Panc1 (cell line): ENCODE results near the gene CCDC60. TPM values are rescaled to one million over a fixed set of nuclear protein-coding genes. Genes with fewer than 3 reads are reported as not detected.
"Not testable (repeated sequence)": the region's sequence is repeated elsewhere in the genome, so short reads cannot be mapped to it uniquely, and the experiment has no call there.

ENCODE experiments used
- ATAC-seq: fragments of 200-7000 bp; cut with Tn5 transposase; 2 replicates; pipeline ENCODE4 v1.9.1; 2020; ENCODE audit warnings: mild to moderate bottlenecking, moderate library complexity
- BruUV-seq: library from RNA; stranded (reverse); fragments of 400-500 nt; replicated peaks from 2 replicates; lab custom pipeline; 2021; lab: Mats Ljungman, UMichigan
- CTCF ChIA-PET: fragments of 300-600 bp; sonication (Branson Sonifier 250); formaldehyde crosslinking; loops from one replicate; lab custom pipeline; 2022; ENCODE audit warnings: antibody characterized with exemption; lab: Charles Lee
- POLR2A ChIA-PET: fragments of 300-600 bp; sonication (Branson Sonifier 250); formaldehyde crosslinking; loops from one replicate; lab custom pipeline; 2022; ENCODE audit warnings: antibody characterized with exemption; lab: Charles Lee
- DNase-seq: peaks from one replicate; pipeline ENCODE4 v3.0.0-alpha.2; 2010; ENCODE audit warnings: low read depth, low spot score
- H3K27ac ChIP-seq: 2 replicates; pipeline ENCODE4 v1.5.1; 2011; ENCODE audit warnings: mild to moderate bottlenecking, low read length, inconsistent platforms
- H3K27me3 ChIP-seq: fragments of 200-500 bp; sonication (Bioruptor generic); 2 replicates; pipeline ENCODE4 v1.6.0; 2014; ENCODE audit warnings: low read length, inconsistent platforms; ENCODE audit not compliant: control insufficient read depth, insufficient read depth
- H3K36me3 ChIP-seq: fragments of 200-500 bp; sonication (Bioruptor generic); 2 replicates; pipeline ENCODE4 v1.5.1; 2014; ENCODE audit warnings: inconsistent platforms, mild to moderate bottlenecking, low read length, moderate library complexity; ENCODE audit not compliant: control insufficient read depth, insufficient read depth
- H3K4me1 ChIP-seq: 2 replicates; pipeline ENCODE4 v1.5.1; 2011; ENCODE audit warnings: inconsistent platforms, mild to moderate bottlenecking, low read length, moderate library complexity; ENCODE audit not compliant: control insufficient read depth, insufficient read depth
- H3K4me3 ChIP-seq, 2 experiments: 2 replicates each; pipeline ENCODE4 v1.5.1; 2011 to 2012; ENCODE audit warnings: low read depth in 2 of 2, low read length in 2 of 2, mild to moderate bottlenecking in 2 of 2, inconsistent platforms in 1 of 2, moderate library complexity in 1 of 2
- H3K9me3 ChIP-seq: fragments of 200-500 bp; sonication (Bioruptor generic); 2 replicates; pipeline ENCODE4 v1.5.1; 2014; ENCODE audit warnings: low read depth, mild to moderate bottlenecking, inconsistent platforms, low read length, moderate library complexity; ENCODE audit not compliant: control insufficient read depth, insufficient read depth
- CTCF ChIP-seq: fragments of 450-650 bp; IDR thresholded peaks from 2 replicates; pipeline ENCODE4 v1.5.1; 2017; ENCODE audit warnings: mild to moderate bottlenecking
- POLR2AphosphoS5 ChIP-seq: IDR thresholded peaks from 2 replicates; pipeline ENCODE4 v1.6.1; 2012; ENCODE audit warnings: mild to moderate bottlenecking, low read depth, low read length, moderate library complexity
- REST ChIP-seq, 2 experiments: IDR thresholded peaks; 2 replicates each; pipeline ENCODE4 v1.6.1; 2011 to 2012; ENCODE audit warnings: low read depth in 2 of 2, control low read depth in 1 of 2, low read length in 1 of 2, mild to moderate bottlenecking in 1 of 2, moderate library complexity in 1 of 2; ENCODE audit not compliant: insufficient read depth in 1 of 2
- SIN3A ChIP-seq: IDR thresholded peaks from 2 replicates; pipeline ENCODE4 v1.6.1; 2012; ENCODE audit warnings: low read depth, mild to moderate bottlenecking, low read length, moderate library complexity, borderline replicate concordance; ENCODE audit not compliant: insufficient read depth
- TCF7L2 ChIP-seq: IDR thresholded peaks from 2 replicates; pipeline ENCODE4 v1.6.1; 2011; ENCODE audit warnings: mild to moderate bottlenecking, low read depth, low read length, inconsistent platforms
- in situ Hi-C: cut with HindIII; loops from 2 replicates; pipeline ENCODE4 v1.10.0; 2016; ENCODE audit warnings: low sequenced_read_pairs, low pct_unique_long_range_greater_than_20kb
- intact Hi-C: fragments of 100-400 bp; cut with micrococcal nuclease; formaldehyde crosslinking; loops from one replicate; pipeline ENCODE4 v1.10.0; 2022; ENCODE audit not compliant: unreplicated experiment
- total RNA-seq: library from RNA; stranded (reverse); gene quantifications from one replicate; pipeline ENCODE4 v1.2.1, GENCODE V29; 2021; ENCODE audit not compliant: unreplicated experiment

The CCDC60 gene
- total RNA-seq, 1 experiment from 2014 or later, result not detected

- BruUV-seq, result no TSS peak
- intact Hi-C loops, result no loop called here
Measured at GRCh38 chr12:119354172-119354571, 19.6 kb downstream of the CCDC60 start.

GRCh38 chr12:119360366-119360765 is 25.8 kb downstream of the CCDC60 start:
- ATAC-seq, DNase-seq, in situ Hi-C loops, H3K4me3 ChIP-seq, H3K27me3 ChIP-seq, intact Hi-C loops, BruUV-seq, H3K4me1 ChIP-seq, POLR2A ChIA-PET, H3K9me3 ChIP-seq, H3K27ac ChIP-seq, CTCF ChIA-PET, H3K36me3 ChIP-seq: not testable (repeated sequence)

More at GRCh38 chr12:119354172-119354571, 19.6 kb downstream of the CCDC60 start:
- CTCF ChIA-PET, result no interaction called here
- no peaks in the 10 kb centered on the region for H3K4me1 ChIP-seq
- H3K4me3 ChIP-seq, result no peak overlapping the region
- ATAC-seq (no peak), DNase-seq (no peak)
- H3K27ac ChIP-seq, result no peak overlapping the region
- no peaks in the 10 kb centered on the region for H3K36me3 ChIP-seq
- in situ Hi-C loops, result no loop called here
- POLR2A ChIA-PET, result no interaction called here
- H3K27me3 ChIP-seq, result no peaks in the 10 kb centered on the region
- H3K9me3 ChIP-seq, result no peaks in the 10 kb centered on the region
- no peak for TF ChIP-seq SIN3A
- TF ChIP-seq POLR2AphosphoS5, result no peak
- no peak for TF ChIP-seq REST (IDR thresholded peaks at IDR 0.05; ENCODE audit: insufficient read depth in 1 of 2, low read depth in 2 of 2, low read length in 1 of 2)
- TF ChIP-seq CTCF, result no peak
- no peak for TF ChIP-seq TCF7L2

GRCh38 chr12:119363037-119363436 is 28.5 kb downstream of the CCDC60 start:
- no TSS peak for BruUV-seq
- Histone ChIP-seq H3K36me3 (no peaks in the 10 kb centered on the region), H3K27ac (no peak overlapping the region), H3K9me3 (no peaks in the 10 kb centered on the region), H3K27me3 (peaks cover 5% of the 10 kb centered on the region), H3K4me1 (no peaks in the 10 kb centered on the region), H3K4me3 (no peak overlapping the region)
- no peak for TF ChIP-seq TCF7L2
- no peak for TF ChIP-seq REST (IDR thresholded peaks at IDR 0.05; ENCODE audit: insufficient read depth in 1 of 2, low read depth in 2 of 2, low read length in 1 of 2)
- no peak for TF ChIP-seq CTCF
- TF ChIP-seq POLR2AphosphoS5, result no peak
- no peak for TF ChIP-seq SIN3A
- ATAC-seq (no peak), DNase-seq (no peak)
- CTCF ChIA-PET, result no interaction called here
- POLR2A ChIA-PET, result no interaction called here
- intact Hi-C loops (no loop called here), in situ Hi-C loops (no loop called here)
